Measurements from ENCODE around the gene TTLL3.

- TF ChIP-seq POLR2AphosphoS5 (IDR thresholded peaks at IDR 0.05; ENCODE audit: low read depth, low read length) (peak; percentile 77), TAF1 (IDR thresholded peaks at IDR 0.05; ENCODE audit: borderline replicate concordance, insufficient read depth, low read length) (peak; percentile 64; the same call in 1 of the 2 replicates)
- TF ChIP-seq, protein P1, sequence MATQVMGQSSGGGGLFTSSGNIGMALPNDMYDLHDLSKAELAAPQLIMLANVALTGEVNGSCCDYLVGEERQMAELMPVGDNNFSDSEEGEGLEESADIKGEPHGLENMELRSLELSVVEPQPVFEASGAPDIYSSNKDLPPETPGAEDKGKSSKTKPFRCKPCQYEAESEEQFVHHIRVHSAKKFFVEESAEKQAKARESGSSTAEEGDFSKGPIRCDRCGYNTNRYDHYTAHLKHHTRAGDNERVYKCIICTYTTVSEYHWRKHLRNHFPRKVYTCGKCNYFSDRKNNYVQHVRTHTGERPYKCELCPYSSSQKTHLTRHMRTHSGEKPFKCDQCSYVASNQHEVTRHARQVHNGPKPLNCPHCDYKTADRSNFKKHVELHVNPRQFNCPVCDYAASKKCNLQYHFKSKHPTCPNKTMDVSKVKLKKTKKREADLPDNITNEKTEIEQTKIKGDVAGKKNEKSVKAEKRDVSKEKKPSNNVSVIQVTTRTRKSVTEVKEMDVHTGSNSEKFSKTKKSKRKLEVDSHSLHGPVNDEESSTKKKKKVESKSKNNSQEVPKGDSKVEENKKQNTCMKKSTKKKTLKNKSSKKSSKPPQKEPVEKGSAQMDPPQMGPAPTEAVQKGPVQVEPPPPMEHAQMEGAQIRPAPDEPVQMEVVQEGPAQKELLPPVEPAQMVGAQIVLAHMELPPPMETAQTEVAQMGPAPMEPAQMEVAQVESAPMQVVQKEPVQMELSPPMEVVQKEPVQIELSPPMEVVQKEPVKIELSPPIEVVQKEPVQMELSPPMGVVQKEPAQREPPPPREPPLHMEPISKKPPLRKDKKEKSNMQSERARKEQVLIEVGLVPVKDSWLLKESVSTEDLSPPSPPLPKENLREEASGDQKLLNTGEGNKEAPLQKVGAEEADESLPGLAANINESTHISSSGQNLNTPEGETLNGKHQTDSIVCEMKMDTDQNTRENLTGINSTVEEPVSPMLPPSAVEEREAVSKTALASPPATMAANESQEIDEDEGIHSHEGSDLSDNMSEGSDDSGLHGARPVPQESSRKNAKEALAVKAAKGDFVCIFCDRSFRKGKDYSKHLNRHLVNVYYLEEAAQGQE (IDR thresholded peaks at IDR 0.05; ENCODE audit: insufficient read depth in 1 of 2, low read depth in 2 of 2, low read length in 2 of 2) = no peak
These were observed 17.5 kb upstream of the TTLL3 start, which contains the start of the genes ARPC4 and TADA3 for GRCh38 chr3:9792405-9793160.
